BE2C (cell line): ENCODE measurements around the gene DCAF7.

Experiments
- DNase-seq: peaks from one replicate; pipeline ENCODE4 v3.0.0-alpha.2; 2020
- H3K27me3 ChIP-seq: fragments of 250-450 bp; sonication (Bioruptor Pico); 2 replicates; pipeline ENCODE4 v1.5.1; 2020; ENCODE audit warnings: mild to moderate bottlenecking
- H3K36me3 ChIP-seq: fragments of 250-450 bp; sonication (Bioruptor Pico); 2 replicates; pipeline ENCODE4 v1.5.1; 2020; ENCODE audit warnings: mild to moderate bottlenecking
- H3K4me1 ChIP-seq: fragments of 250-450 bp; sonication (Bioruptor Pico); 2 replicates; pipeline ENCODE4 v1.5.1; 2020
- H3K4me3 ChIP-seq: 2 replicates; pipeline ENCODE4 v1.5.1; 2011; ENCODE audit warnings: low read depth, low read length
- H3K9me3 ChIP-seq: fragments of 250-450 bp; sonication (Bioruptor Pico); 2 replicates; pipeline ENCODE4 v1.5.1; 2020
- CTCF ChIP-seq: IDR thresholded peaks from 2 replicates; pipeline ENCODE4 v1.5.1; 2012; ENCODE audit warnings: mild to moderate bottlenecking, low read depth, low read length

The DCAF7 gene

GRCh38 chr17:63635787-63636186, 85.5 kb downstream of the DCAF7 start:
- H3K9me3 ChIP-seq = no peaks in the 10 kb centered on the region
- no peak overlapping the region for H3K4me3 ChIP-seq
- TF ChIP-seq CTCF = no peak
- peaks cover 33% of the 10 kb centered on the region for H3K36me3 ChIP-seq
- no peaks in the 10 kb centered on the region for H3K27me3 ChIP-seq
- H3K4me1 ChIP-seq = peaks cover 9% of the 10 kb centered on the region
- DNase-seq = no peak

- H3K4me3 ChIP-seq = no peak overlapping the region
- DNase-seq = no peak
- H3K36me3 ChIP-seq = peaks cover 29% of the 10 kb centered on the region
- H3K4me1 ChIP-seq = peaks cover 6% of the 10 kb centered on the region
- H3K9me3 ChIP-seq = no peaks in the 10 kb centered on the region
- TF ChIP-seq CTCF = no peak
- H3K27me3 ChIP-seq = no peaks in the 10 kb centered on the region
These were observed 88.8 kb downstream of the DCAF7 start for GRCh38 chr17:63639125-63639524.

GRCh38 chr17:63640038-63640437, 89.8 kb downstream of the DCAF7 start:
- no peak overlapping the region for H3K4me3 ChIP-seq

GRCh38 chr17:63641692-63642448, 91.6 kb downstream of the DCAF7 start:
- H3K9me3 ChIP-seq = no peaks in the 10 kb centered on the region
- TF ChIP-seq CTCF = no peak
- no peak overlapping the region for H3K4me3 ChIP-seq
- H3K4me1 ChIP-seq = no peaks in the 10 kb centered on the region; the same call in 1 of the 2 replicates
- H3K27me3 ChIP-seq = no peaks in the 10 kb centered on the region
- peaks cover 7% of the 10 kb centered on the region for H3K36me3 ChIP-seq
- DNase-seq = no peak

More at GRCh38 chr17:63640038-63640437, 89.8 kb downstream of the DCAF7 start:
- no peak for DNase-seq
- TF ChIP-seq CTCF = no peak
- no peaks in the 10 kb centered on the region for H3K9me3 ChIP-seq
- peaks cover 4% of the 10 kb centered on the region for H3K4me1 ChIP-seq
- no peaks in the 10 kb centered on the region for H3K27me3 ChIP-seq
- H3K36me3 ChIP-seq = peaks cover 20% of the 10 kb centered on the region
